Uterus (tissue), 4 donors: ENCODE measurements around the gene TSPO2. TPM values are rescaled to one million over a fixed set of nuclear protein-coding genes. Genes with fewer than 3 reads are reported as not detected.

Experiments
- DNase-seq, 2 donors: peaks; one replicate each; pipeline ENCODE4 v3.0.0-alpha.2; 2019 to 2020
- H3K27ac ChIP-seq, 2 donors: fragments of 200-600 bp; sonication (generic); 1 replicate in 1 of 2; 2 replicates in 1 of 2; pipeline ENCODE4 v1.5.1; 2016 to 2018
- H3K27me3 ChIP-seq, 2 donors: fragments of 200-600 bp; sonication (generic); one replicate each; pipeline ENCODE4 v1.5.1; 2018 to 2019; ENCODE audit warnings: control low read depth in 1 of 2
- H3K36me3 ChIP-seq, 2 donors: fragments of 200-600 bp; sonication (generic); one replicate each; pipeline ENCODE4 v1.5.1; 2019; ENCODE audit warnings: control low read depth in 1 of 2
- H3K4me1 ChIP-seq, 2 donors: fragments of 200-600 bp; sonication (generic); one replicate each; pipeline ENCODE4 v1.5.1; 2018 to 2019; ENCODE audit warnings: control low read depth in 1 of 2
- H3K4me3 ChIP-seq, 2 donors: fragments of 200-600 bp; sonication (generic); 1 replicate in 1 of 2; 2 replicates in 1 of 2; pipeline ENCODE4 v1.5.1; 2018 to 2019; ENCODE audit warnings: mild to moderate bottlenecking in 1 of 2
- H3K9me3 ChIP-seq, 2 donors: fragments of 200-600 bp; sonication (generic); one replicate each; pipeline ENCODE4 v1.5.1; 2019; ENCODE audit warnings: control low read depth in 1 of 2
- POLR2A ChIP-seq, 2 donors: fragments of 450-650 bp; IDR thresholded peaks; one replicate each; pipeline ENCODE4 v1.6.1; 2016; ENCODE audit warnings: antibody characterized with exemption in 2 of 2, mild to moderate bottlenecking in 1 of 2, moderate library complexity in 1 of 2
- intact Hi-C: fragments of 100-400 bp; cut with DNase I; formaldehyde crosslinking; loops from one replicate; pipeline ENCODE4 v1.15.1; 2023; ENCODE audit warnings: low total_unique reads
- total RNA-seq, 4 donors: library from RNA; depleted of rRNA in 3 of 4; stranded (reverse); fragments of >200 nt in 3 of 4; gene quantifications; one replicate each; pipeline versions ENCODE4 v1.1.0 to v1.2.4, GENCODE V29; 2014 to 2023
- TF ChIP-seq, protein P1 (sequence below), 4 experiments: fragments of 200-600 bp in 2 of 4; fragments of 450-650 bp in 2 of 4; sonication (generic) in 2 of 4; IDR thresholded peaks; one replicate each; pipeline ENCODE4 v1.5.1; 2016 to 2019; ENCODE audit warnings: antibody characterized with exemption in 4 of 4, mild to moderate bottlenecking in 2 of 4, moderate library complexity in 1 of 4
- donor health status: DM: yes; HTN: yes; CAD: no.

TSPO2 gene
- total RNA-seq, 4 donors from 2014 or later: not detected

DNA sequence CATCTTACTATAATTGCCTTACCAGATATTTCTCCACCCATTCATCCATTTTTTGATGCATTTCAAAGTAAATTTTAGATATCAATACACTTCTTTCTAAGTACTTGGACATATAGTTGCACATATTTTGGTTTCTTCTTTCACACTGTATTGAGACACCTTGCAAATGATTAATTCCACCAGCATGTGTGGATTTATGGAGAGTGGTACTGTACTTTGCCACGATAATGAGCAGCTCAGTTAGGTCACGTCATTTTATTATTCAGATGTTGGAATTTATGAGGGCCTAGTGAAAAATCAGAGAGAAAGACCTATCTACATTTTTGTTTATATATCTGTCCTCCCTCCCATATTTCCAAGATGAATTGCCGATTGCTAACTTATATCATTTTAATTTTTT lies 35.8 kb downstream of the TSPO2 start:
- Histone ChIP-seq H3K27ac (no peak overlapping the region), H3K4me3 (no peak overlapping the region), H3K36me3 (no peaks in the 10 kb centered on the region), H3K4me1 (peaks cover 4 to 7% of the 10 kb centered on the region in 2 donors), H3K27me3 (no peaks in the 10 kb centered on the region), H3K9me3 (no peaks in the 10 kb centered on the region)
- intact Hi-C loops: no loop called here
- no peak for DNase-seq
- TF ChIP-seq, protein P1, sequence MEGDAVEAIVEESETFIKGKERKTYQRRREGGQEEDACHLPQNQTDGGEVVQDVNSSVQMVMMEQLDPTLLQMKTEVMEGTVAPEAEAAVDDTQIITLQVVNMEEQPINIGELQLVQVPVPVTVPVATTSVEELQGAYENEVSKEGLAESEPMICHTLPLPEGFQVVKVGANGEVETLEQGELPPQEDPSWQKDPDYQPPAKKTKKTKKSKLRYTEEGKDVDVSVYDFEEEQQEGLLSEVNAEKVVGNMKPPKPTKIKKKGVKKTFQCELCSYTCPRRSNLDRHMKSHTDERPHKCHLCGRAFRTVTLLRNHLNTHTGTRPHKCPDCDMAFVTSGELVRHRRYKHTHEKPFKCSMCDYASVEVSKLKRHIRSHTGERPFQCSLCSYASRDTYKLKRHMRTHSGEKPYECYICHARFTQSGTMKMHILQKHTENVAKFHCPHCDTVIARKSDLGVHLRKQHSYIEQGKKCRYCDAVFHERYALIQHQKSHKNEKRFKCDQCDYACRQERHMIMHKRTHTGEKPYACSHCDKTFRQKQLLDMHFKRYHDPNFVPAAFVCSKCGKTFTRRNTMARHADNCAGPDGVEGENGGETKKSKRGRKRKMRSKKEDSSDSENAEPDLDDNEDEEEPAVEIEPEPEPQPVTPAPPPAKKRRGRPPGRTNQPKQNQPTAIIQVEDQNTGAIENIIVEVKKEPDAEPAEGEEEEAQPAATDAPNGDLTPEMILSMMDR (IDR thresholded peaks at IDR 0.05): no peak
- TF ChIP-seq POLR2A (IDR thresholded peaks at IDR 0.05): no peak

DNA sequence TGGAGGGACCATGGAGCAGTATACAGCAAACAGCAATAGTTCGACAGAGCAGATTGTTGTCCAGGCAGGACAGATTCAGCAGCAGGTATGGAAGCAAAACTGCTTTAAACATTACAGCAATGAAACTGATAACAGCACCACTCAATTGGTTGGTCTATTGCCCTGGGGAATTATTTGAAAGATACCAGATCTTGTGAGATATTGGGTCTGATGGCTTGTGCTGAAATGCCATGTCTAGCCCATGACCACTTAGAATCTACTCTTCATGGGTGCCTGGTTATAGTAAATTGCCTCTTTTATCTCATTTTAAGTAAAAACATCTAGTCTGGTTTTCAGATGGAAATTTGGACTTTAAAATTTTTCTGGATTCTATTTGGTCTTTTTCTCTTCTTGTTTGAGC lies 36.8 kb downstream of the TSPO2 start:
- DNase-seq: no peak
- Histone ChIP-seq H3K4me1 (peaks cover 4 to 7% of the 10 kb centered on the region in 2 donors), H3K27ac (no peak overlapping the region), H3K4me3 (no peak overlapping the region), H3K36me3 (no peaks in the 10 kb centered on the region), H3K27me3 (no peaks in the 10 kb centered on the region), H3K9me3 (no peaks in the 10 kb centered on the region)
- TF ChIP-seq POLR2A (IDR thresholded peaks at IDR 0.05): no peak
- TF ChIP-seq, protein P1 (IDR thresholded peaks at IDR 0.05): no peak
- intact Hi-C loops: no loop called here

DNA sequence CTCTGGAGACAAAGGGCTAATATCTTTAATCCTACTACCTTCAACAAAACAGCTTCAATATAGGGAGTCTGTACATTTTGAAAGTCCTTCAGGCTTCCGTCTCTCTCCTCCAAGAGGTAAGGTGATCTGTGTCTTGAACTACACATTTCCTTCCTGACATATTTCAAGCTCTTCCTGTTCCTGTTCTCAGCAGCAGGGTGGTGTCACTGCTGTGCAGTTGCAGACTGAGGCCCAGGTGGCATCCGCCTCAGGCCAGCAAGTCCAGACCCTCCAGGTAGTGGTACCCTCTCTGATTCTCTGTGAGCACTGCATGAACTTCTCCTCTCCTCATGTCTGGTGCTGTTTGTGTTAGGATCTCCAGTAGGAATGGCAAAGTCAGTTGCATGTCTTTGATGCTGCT lies 38.4 kb downstream of the TSPO2 start:
- TF ChIP-seq, protein P1 (IDR thresholded peaks at IDR 0.05): no peak
- TF ChIP-seq POLR2A (IDR thresholded peaks at IDR 0.05): no peak
- intact Hi-C loops: no loop called here
- no peaks in the 10 kb centered on the region for H3K36me3 ChIP-seq

DNA sequence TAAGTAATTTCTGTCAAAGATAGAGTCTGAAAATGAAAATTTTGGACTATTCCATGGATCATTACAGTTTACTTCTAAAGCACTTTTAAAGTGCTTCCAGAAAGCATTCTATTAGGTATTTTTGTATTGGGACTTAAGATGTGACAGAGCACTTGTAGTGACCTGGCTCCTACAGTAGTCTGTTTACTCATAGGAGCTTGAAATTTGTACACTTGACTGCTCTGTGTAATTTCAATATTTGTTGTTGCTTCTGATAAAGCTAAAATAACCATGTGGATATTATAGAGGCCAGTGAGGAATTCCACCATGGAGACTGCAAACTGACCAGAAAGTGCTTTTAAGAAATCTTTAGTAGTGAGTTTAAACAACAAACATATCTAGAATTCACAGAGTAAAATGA lies 40.8 kb downstream of the TSPO2 start:
- Histone ChIP-seq H3K36me3 (no peaks in the 10 kb centered on the region), H3K27me3 (no peaks in the 10 kb centered on the region), H3K9me3 (no peaks in the 10 kb centered on the region), H3K27ac (no peak overlapping the region), H3K4me1 (peaks cover 4 to 7% of the 10 kb centered on the region in 2 donors), H3K4me3 (no peak overlapping the region)
- no peak for TF ChIP-seq POLR2A (IDR thresholded peaks at IDR 0.05)
- TF ChIP-seq, protein P1 (IDR thresholded peaks at IDR 0.05): no peak
- intact Hi-C loops: no loop called here
- no peak for DNase-seq

More for the DNA sequence above, 38.4 kb downstream of the TSPO2 start:
- Histone ChIP-seq H3K9me3 (no peaks in the 10 kb centered on the region), H3K4me3 (no peak overlapping the region), H3K4me1 (peaks cover 4 to 7% of the 10 kb centered on the region in 2 donors), H3K27me3 (no peaks in the 10 kb centered on the region), H3K27ac (no peak overlapping the region)
- no peak for DNase-seq

DNA sequence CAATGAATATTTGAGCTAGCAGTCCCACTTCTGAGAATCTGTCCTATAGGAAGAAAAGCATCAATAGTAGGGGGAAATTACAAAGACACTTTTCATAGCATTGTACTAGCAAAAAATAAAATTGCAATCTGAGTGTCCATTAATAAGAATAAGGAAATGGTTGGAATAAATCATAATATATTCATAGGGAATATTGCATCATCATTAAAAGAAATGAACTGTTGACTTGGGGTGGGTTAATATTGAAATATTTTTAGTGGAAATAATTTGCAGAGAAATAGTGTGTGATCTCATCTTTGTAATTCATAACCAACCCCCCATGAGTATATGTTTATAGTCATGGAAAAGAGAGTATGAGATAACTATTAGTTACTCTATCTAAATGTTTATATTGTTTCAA lies 42.9 kb downstream of the TSPO2 start:
- H3K27ac ChIP-seq: no peak overlapping the region
- no peak overlapping the region for H3K4me3 ChIP-seq
- no peak for DNase-seq
- H3K9me3 ChIP-seq: no peaks in the 10 kb centered on the region
- peaks cover 0 to 7% of the 10 kb centered on the region in 2 donors for H3K4me1 ChIP-seq
- H3K27me3 ChIP-seq: no peaks in the 10 kb centered on the region
- no peak for TF ChIP-seq POLR2A (IDR thresholded peaks at IDR 0.05)
- TF ChIP-seq, protein P1 (IDR thresholded peaks at IDR 0.05): no peak
- intact Hi-C loops: no loop called here
- no peaks in the 10 kb centered on the region for H3K36me3 ChIP-seq
